HG02943 (cell line): ENCODE measurements around the gene SGK2.
"Not testable (repeated sequence)": the region's sequence is repeated elsewhere in the genome, so short reads cannot be mapped to it uniquely, and the experiment has no call there.

Experiments used
- ATAC-seq: cut with Tn5 transposase; IDR thresholded peaks from one replicate; pipeline ENCODE4 v1.9.1; 2021; ENCODE audit warnings: mild to moderate bottlenecking, low read depth, moderate library complexity; ENCODE audit not compliant: unreplicated experiment

SGK2 gene

DNA sequence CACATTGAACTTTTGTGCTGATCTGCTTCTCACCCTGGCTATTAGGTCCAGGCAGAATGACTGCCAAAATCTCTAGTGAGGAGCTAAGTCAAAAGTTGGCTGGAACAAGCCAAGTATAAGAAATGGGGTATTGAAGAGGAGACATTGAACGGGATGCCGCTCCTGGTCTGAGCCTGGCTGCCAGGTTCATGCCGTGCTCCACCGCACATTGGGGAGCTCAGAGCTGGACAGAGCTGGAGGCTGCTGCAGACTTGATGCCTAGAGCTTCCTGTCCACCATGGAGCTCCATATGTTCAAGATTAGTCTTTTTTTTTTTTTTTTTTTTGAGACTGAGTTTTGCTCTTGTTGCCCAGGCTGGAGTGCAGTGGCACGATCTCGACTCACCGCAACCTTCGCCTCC lies 27.8 kb downstream of the SGK2 start:
- no peak for ATAC-seq

DNA sequence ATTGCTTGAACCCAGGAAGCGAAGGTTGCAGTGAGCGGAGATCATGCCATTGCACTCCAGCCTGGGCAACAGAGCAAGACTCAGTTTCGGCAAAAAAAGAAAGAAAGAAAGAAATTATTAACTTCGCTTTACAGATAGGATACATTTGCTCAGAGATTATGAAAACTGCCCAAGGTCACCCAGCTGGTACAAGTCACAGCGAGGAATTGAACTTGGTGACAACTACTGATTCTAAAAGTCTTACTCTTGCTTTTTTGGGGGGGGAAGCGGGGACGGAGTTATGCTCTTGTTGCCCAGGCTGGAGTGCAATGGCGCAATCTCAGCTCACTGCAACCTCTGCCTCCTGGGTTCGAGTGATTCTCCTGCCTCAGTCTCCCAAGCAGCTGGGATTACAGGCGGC lies 29.7 kb downstream of the SGK2 start:
- ATAC-seq = not testable (repeated sequence)

DNA sequence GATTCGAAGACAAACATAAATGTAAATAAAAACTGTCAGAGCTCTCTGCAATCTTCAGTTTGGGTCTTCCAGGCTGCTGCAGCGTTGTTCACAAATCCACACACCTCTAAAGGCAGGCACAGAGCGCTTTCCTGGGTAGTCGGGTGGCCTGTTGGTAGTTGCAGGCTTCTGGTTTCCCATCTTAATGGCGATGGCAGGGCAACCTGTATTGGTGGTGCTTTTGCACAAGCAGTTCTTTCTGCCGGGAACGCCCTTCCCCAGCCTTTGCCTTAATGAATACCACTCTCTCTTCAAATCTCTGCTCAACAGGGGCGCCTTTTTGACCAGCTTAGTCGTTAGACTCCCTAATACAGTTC lies 31.2 kb downstream of the SGK2 start:
- no peak for ATAC-seq

DNA sequence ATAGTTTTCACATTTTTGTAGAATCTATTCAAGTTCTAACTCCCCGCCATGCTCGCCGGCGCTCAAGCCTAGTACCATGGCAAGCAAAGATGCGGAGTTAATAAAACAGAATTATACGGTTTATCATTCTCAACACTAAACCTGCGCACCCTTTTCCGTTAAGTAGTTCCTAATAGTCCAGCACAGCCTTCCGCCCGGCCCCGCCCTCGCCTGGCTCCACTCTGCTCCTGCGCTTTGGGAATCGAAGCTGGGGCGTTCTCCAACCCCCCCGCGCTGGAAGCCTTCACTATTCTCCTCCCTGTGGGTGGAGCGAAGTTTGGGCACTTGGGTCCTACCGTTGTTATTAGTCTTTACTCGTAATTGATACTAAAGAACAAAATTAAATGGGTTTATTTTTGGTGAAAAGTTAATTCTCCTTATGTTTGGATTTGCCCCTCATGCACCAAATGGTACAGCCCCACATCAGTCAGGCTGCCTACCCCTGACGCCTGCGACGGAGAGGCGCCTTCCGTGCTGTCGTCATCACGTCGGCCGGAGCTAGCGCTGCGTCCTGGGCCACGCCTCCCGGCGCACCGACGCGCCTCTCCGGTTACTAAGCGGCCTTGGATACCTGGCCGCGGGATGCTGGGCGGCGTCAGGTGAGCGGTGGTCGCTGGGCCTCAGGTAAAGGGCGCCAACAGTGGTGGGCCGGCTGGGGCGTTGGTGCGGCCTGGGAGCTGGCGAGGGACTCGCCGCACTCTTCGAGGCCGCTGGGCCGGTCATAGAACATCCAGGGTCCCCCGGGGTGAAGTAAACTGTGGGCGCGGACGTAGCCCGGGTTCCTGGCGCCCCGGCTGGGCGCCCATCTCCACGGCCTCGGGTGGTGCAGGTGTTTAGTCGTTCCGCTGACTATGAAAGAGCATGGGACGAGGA lies 31.8 kb downstream of the SGK2 start, which contains the start of gene IFT52:
TSS of gene IFT52 (plus strand) at position 546 of the 912 bp plus-strand sequence. CDS start 3,762 bp downstream, outside the sequence.
- ATAC-seq = peak; percentile 96

DNA sequence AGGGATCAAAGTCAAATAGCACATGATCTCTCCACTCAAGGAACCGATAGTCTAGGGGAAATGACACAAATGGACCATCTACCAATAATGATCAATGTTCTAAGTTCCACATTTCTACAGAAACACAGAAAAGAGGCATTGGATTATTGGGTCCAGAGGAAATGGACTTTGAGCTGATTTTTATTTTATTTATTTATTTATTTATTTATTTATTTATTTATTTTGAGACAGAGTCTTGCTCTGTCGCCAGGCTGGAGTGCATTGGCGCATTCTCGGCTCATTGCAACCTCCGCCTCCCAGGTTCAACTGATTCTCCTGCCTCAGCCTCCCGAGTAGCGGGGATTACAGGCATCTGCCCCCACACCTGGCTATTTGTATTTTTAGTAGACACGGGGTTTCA lies 43.1 kb downstream of the SGK2 start:
- not testable (repeated sequence) for ATAC-seq

DNA sequence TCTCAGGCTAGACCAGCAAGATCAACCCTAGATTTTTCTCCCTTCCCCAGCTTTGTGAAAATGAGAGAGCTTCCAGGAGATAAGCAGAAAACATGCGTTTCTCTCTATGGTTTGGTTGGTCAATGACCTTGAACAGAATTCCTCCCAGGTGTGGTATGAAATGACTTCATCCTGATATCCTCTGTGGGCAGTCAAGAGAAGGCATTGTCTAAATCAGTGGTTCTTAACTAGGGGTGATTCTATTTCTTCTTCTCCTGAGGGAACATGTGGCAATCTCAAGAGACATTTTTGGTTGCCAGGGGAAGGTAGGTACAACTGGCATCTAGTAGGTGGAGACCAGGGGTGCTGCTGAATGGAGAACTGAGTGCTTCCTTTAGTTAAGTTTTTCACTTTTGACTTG lies 44.3 kb downstream of the SGK2 start:
- no peak for ATAC-seq

DNA sequence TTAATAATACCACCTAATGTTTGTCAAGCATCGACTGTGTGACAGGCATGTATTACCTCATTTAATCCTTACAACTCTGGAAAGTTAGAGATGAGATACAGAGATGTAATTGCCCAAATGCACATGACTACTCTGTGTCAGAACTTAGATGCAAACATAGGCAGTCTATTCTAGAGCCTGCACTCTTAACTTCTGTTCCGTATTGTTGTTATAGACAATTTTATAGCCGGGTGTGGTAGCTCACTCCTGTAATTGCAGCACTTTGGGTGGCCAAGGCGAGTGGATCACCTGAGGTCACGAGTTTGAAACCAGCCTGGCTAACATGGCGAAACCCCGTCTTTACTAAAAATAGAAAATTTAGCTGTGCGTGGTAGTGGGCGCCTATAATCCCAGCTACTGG lies 46.9 kb downstream of the SGK2 start:
- ATAC-seq = no peak

DNA sequence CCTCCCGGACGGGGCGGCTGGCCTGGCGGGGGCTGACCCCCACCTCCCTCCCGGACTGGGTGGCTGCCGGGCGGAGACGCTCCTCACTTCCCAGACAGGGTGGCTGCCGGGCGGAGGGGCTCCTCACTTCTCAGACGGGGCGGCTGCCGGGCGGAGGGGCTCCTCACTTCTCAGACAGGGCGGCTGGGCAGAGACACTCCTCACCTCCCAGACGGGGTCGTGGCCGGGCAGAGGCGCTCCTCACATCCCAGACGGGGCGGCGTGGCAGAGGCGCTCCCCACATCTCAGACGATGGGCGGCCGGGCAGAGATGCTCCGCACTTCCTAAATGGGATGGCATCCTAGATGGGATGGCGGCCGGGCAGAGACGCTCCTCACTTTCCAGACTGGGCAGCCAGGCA lies 48.5 kb downstream of the SGK2 start:
- not testable (repeated sequence) for ATAC-seq

DNA sequence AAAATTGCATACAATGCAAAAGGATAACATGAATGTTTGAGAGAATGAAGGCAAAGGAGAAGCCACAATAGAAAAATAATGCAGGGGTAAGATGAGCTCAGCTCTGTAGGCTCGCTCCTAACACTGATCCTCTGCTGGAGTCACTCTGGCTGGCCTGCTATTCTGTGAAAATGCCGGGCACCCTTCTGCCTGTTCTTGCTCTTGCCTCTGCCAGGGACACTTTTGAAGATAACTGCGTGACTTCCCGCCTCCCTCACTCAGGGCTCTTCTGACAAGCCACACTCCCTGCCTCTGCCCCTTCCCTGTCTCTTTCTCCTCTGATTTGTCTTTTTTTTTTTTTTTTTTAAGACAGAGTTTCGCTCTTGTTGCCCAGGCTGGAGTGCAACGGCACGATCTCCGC lies 72.8 kb downstream of the SGK2 start:
- ATAC-seq = no peak
